ENCODE results near the gene RAB6A. TPM values are rescaled to one million over a fixed set of nuclear protein-coding genes. Genes with fewer than 3 reads are reported as not detected.

The RAB6A gene
- total RNA-seq, 1 donor from 2014 or later, result 237 TPM

DNA sequence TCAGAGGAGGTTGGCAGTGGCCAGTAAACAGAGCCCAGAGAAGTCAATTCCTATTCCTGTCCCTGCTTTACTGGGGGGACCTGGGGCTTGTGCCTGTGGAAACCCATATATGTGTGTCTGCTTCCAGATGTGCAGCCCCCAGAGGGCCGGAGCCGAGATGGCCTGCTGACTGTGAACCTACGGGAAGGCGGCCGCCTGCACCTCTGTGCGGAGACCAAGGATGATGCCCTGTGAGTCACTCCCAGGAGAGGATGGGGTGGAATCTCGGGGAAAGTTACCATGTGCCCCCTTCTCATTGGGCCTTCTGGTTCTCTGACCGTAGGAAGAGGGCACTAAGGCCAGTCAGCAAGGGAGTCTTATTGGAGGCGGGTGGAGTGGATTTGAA, 109.2 kb downstream of the RAB6A start:
- DNase-seq (ENCODE audit: low read depth), result no peak
- Histone ChIP-seq H3K27me3 (ENCODE audit: control insufficient read depth, insufficient read depth, low read length) (no peaks in the 10 kb centered on the region), H3K36me3 (ENCODE audit: control insufficient read depth, insufficient read depth, low read length) (no peaks in the 10 kb centered on the region), H3K4me3 (ENCODE audit: low read depth, low read length) (no peak overlapping the region)
- FAIRE-seq, result no peak
- TF ChIP-seq, protein P1, sequence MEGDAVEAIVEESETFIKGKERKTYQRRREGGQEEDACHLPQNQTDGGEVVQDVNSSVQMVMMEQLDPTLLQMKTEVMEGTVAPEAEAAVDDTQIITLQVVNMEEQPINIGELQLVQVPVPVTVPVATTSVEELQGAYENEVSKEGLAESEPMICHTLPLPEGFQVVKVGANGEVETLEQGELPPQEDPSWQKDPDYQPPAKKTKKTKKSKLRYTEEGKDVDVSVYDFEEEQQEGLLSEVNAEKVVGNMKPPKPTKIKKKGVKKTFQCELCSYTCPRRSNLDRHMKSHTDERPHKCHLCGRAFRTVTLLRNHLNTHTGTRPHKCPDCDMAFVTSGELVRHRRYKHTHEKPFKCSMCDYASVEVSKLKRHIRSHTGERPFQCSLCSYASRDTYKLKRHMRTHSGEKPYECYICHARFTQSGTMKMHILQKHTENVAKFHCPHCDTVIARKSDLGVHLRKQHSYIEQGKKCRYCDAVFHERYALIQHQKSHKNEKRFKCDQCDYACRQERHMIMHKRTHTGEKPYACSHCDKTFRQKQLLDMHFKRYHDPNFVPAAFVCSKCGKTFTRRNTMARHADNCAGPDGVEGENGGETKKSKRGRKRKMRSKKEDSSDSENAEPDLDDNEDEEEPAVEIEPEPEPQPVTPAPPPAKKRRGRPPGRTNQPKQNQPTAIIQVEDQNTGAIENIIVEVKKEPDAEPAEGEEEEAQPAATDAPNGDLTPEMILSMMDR (IDR thresholded peaks at IDR 0.05; ENCODE audit: insufficient read depth, low read length, severe bottlenecking), result no peak

DNA sequence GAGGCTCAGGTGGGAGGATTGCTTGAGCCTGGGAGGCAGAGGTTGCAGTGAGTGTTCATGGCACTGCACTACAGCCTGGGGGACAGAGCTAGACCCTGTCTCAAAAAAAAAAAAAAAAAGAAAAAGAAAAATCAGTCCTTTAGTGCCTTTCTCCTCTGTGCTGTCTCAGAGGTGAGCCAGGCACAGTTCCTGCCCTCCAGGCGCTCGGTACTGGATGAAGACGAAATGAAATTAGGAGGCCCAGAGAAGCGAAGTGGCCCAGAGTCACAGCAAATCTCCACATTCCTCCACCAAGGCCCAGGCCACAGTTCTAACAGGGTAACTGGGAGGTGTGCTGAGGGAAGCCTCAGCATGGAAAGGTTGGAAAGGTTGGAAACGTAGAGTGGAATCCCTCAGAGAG, 109.6 kb downstream of the RAB6A start:
- Histone ChIP-seq H3K4me3 (ENCODE audit: low read depth, low read length) (no peak overlapping the region), H3K27me3 (ENCODE audit: control insufficient read depth, insufficient read depth, low read length) (no peaks in the 10 kb centered on the region), H3K36me3 (ENCODE audit: control insufficient read depth, insufficient read depth, low read length) (no peaks in the 10 kb centered on the region)
- TF ChIP-seq, protein P1 (IDR thresholded peaks at IDR 0.05; ENCODE audit: insufficient read depth, low read length, severe bottlenecking), result no peak
- FAIRE-seq (no peak), DNase-seq (ENCODE audit: low read depth) (no peak)

DNA sequence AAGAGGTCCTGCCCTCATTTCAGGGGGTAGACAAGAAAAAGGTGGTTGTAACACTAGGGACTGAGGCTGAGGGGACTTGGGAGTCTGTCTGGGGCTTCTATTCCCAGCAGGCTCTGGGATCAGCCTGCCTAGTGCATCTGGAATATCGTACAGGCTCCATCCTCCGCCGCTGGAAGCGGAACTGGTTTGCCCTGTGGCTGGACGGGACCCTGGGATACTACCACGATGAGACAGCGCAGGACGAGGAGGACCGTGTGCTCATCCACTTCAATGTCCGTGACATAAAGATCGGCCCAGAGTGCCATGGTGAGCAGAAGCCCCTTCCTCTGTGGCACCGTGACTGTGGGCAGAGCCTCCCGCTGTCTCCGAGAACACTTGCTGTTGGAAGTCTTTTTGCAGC, 110.5 kb downstream of the RAB6A start:
- Histone ChIP-seq H3K36me3 (ENCODE audit: control insufficient read depth, insufficient read depth, low read length) (no peaks in the 10 kb centered on the region), H3K4me3 (ENCODE audit: low read depth, low read length) (no peak overlapping the region), H3K27me3 (ENCODE audit: control insufficient read depth, insufficient read depth, low read length) (no peaks in the 10 kb centered on the region)
- no peak for FAIRE-seq
- TF ChIP-seq, protein P1 (IDR thresholded peaks at IDR 0.05; ENCODE audit: insufficient read depth, low read length, severe bottlenecking), result no peak
- no peak for DNase-seq (ENCODE audit: low read depth)

DNA sequence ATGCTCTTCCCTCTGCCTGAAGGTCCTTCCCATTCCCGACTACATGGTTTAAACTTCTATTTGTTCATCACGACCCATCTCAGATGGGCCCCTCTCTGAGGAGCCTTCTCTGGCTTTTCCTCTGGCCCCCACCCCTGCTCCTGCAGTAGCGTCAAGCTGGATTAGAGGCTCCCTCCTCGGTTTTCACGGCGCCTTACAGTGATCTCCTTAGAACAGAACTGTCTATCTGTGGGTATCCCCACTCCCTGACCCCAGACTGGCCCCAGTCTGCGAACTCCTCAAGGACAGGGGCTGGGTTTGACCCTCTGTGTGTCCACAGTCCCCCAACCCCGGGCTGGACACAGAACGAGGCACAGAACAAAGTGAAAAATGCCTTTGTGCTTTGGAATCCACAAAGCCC, 111.7 kb downstream of the RAB6A start:
- FAIRE-seq (no peak), DNase-seq (ENCODE audit: low read depth) (no peak)
- TF ChIP-seq, protein P1 (IDR thresholded peaks at IDR 0.05; ENCODE audit: insufficient read depth, low read length, severe bottlenecking), result no peak
- Histone ChIP-seq H3K27me3 (ENCODE audit: control insufficient read depth, insufficient read depth, low read length) (no peaks in the 10 kb centered on the region), H3K36me3 (ENCODE audit: control insufficient read depth, insufficient read depth, low read length) (no peaks in the 10 kb centered on the region), H3K4me3 (ENCODE audit: low read depth, low read length) (no peak overlapping the region)

DNA sequence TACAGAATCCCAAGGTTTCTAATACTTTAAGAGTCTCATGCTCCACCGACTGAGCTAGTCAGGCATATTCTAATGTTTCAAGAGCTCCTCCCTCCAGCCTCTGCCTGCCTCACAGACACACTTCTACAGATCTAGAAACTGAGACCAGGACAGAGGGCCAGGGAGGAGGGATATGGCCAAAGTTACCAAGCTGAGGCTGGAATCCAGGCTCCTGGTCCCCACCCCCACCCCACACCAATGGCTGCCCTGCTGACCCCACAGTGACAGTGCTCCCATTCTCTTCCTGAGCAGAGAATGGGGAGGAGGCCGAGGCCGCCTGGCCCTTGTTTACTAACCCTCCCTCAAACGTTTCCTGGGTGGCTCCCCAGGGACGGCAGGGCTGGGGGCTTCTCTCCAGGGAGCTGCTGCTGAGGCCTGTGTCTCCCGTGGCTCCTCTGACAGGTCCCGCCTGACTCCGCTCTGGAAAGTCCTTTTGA, 112.3 kb downstream of the RAB6A start:
- no peaks in the 10 kb centered on the region for H3K27me3 ChIP-seq (ENCODE audit: control insufficient read depth, insufficient read depth, low read length)
- DNase-seq (ENCODE audit: low read depth) (no peak), FAIRE-seq (no peak)
- H3K4me3 ChIP-seq (ENCODE audit: low read depth, low read length), result no peak overlapping the region
- TF ChIP-seq, protein P1 (IDR thresholded peaks at IDR 0.05; ENCODE audit: insufficient read depth, low read length, severe bottlenecking), result no peak
- H3K36me3 ChIP-seq (ENCODE audit: control insufficient read depth, insufficient read depth, low read length), result no peaks in the 10 kb centered on the region

DNA sequence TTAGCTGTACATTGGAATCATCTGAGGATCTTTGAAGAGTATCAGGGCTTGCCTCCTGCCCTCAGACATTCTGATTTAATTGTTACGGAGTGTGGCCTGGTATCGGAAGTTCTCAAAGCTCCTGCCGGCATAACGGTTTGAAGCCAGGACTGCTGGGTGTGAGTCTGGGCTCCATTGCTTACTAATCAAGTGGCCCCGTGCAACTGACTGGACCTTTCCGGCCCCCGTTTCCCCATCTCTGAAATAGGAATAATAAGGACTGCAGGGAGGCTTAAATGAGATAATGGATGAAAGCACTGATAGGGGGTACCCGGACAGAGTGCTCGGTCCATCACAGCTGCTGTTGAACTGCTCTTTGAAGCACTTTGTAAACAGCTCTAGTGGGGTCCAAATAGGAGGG, 112.8 kb downstream of the RAB6A start:
- Histone ChIP-seq H3K27me3 (ENCODE audit: control insufficient read depth, insufficient read depth, low read length) (no peaks in the 10 kb centered on the region), H3K4me3 (ENCODE audit: low read depth, low read length) (no peak overlapping the region), H3K36me3 (ENCODE audit: control insufficient read depth, insufficient read depth, low read length) (no peaks in the 10 kb centered on the region)
- TF ChIP-seq, protein P1 (IDR thresholded peaks at IDR 0.05; ENCODE audit: insufficient read depth, low read length, severe bottlenecking), result no peak
- FAIRE-seq (no peak), DNase-seq (ENCODE audit: low read depth) (no peak)
